ENCODE data around the gene SMIM11.
"Not testable (repeated sequence)": the region's sequence is repeated elsewhere in the genome, so short reads cannot be mapped to it uniquely, and the experiment has no call there.

The SMIM11 gene

GRCh38 chr21:34374940-34375618 is at the start of gene SMIM11:
Gene SMIM11, plus strand, starts transcription at chr21:34375507. Its CDS starts 3,998 bp downstream, at chr21:34379505.
- not testable (repeated sequence) for DNase-seq

GRCh38 chr21:34330055-34330454 is 45.3 kb upstream of the SMIM11 start:
- no peak for DNase-seq

- no peak for DNase-seq
These were observed 43.6 kb upstream of the SMIM11 start for GRCh38 chr21:34331726-34332125.

GRCh38 chr21:34332347-34332746 is 43.0 kb upstream of the SMIM11 start:
- no peak for DNase-seq

GRCh38 chr21:34333121-34333739 is 42.1 kb upstream of the SMIM11 start:
- no peak for DNase-seq

GRCh38 chr21:34335316-34335715 is 40.0 kb upstream of the SMIM11 start:
- DNase-seq: no peak

- no peak for DNase-seq
These were observed 39.1 kb upstream of the SMIM11 start for GRCh38 chr21:34336245-34336644.

- peak; percentile 37 for DNase-seq
These were observed 38.4 kb upstream of the SMIM11 start for GRCh38 chr21:34336756-34337391.

GRCh38 chr21:34337741-34338140 is 37.6 kb upstream of the SMIM11 start:
- no peak for DNase-seq

GRCh38 chr21:34338226-34338625 is 37.1 kb upstream of the SMIM11 start:
- DNase-seq: no peak

GRCh38 chr21:34340061-34340460 is 35.2 kb upstream of the SMIM11 start:
- DNase-seq: no peak

GRCh38 chr21:34342476-34342875 is 32.8 kb upstream of the SMIM11 start:
- no peak for DNase-seq

- no peak for DNase-seq
These were observed 32.0 kb upstream of the SMIM11 start for GRCh38 chr21:34343347-34343746.

- no peak for DNase-seq
These were observed 31.4 kb upstream of the SMIM11 start for GRCh38 chr21:34343838-34344381.

GRCh38 chr21:34344584-34344983 is 30.7 kb upstream of the SMIM11 start:
- DNase-seq: no peak

GRCh38 chr21:34345091-34345871 is 30.0 kb upstream of the SMIM11 start:
- no peak for DNase-seq

GRCh38 chr21:34345892-34346291 is 29.4 kb upstream of the SMIM11 start:
- no peak for DNase-seq

GRCh38 chr21:34348890-34349519 is 26.3 kb upstream of the SMIM11 start:
- no peak for DNase-seq

- DNase-seq: peak; percentile 16
These were observed 23.5 kb upstream of the SMIM11 start for GRCh38 chr21:34351786-34352241.

- no peak for DNase-seq
These were observed 22.8 kb upstream of the SMIM11 start for GRCh38 chr21:34352556-34352955.

- no peak for DNase-seq
These were observed 22.1 kb upstream of the SMIM11 start for GRCh38 chr21:34353182-34353581.

GRCh38 chr21:34354836-34355235 is 20.5 kb upstream of the SMIM11 start:
- no peak for DNase-seq

- DNase-seq: no peak
These were observed 19.7 kb upstream of the SMIM11 start for GRCh38 chr21:34355570-34355969.
